HEK293T (cell line): ENCODE data around the gene EYS.

Experiments
- BHLHE40 ChIP-seq: fragments of 450-650 bp; IDR thresholded peaks from 2 replicates; pipeline ENCODE4 v1.6.1; 2016; ENCODE audit warnings: mild to moderate bottlenecking, moderate library complexity, borderline replicate concordance
- FOXM1 ChIP-seq: fragments of 450-650 bp; IDR thresholded peaks from 2 replicates; pipeline ENCODE4 v1.6.1; 2017; ENCODE audit warnings: mild to moderate bottlenecking, borderline replicate concordance

- TF ChIP-seq BHLHE40 = no peak
- no peak for TF ChIP-seq FOXM1
Observed at GRCh38 chr6:64630901-64631300, 1076.1 kb downstream of the EYS start.
